VCaP (cell line): ENCODE measurements around the gene TAB2.

Experiments used
- H3K27ac ChIP-seq: fragments of 450-650 bp; 2 replicates; pipeline ENCODE4 v1.5.1; 2017
- TF ChIP-seq, protein P1 (sequence below): fragments of 450-650 bp; conservative IDR thresholded peaks from 2 replicates; pipeline ENCODE4 v1.5.1; 2017; ENCODE audit warnings: mild to moderate bottlenecking, moderate library complexity

Gene TAB2

DNA sequence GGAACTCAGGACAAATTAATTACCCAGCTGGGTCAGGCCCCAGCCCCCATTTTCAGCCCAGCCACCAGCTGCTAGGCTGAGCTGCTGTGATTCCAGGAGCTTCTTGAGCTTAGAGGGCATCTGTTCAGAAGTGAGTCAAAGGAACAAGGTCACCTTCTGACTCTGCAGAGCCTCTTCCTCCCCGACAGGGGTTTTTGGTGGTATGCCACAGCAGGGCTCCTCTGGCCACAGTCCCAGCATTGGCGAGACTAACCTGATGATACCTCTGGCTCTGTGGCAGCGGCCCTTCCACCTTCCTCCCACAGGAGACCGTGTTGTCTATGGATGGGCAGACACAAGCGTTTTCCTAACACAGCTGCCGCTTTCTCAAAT lies 127.6 kb downstream of the TAB2 start:
- peak overlapping the region; percentile 65 for H3K27ac ChIP-seq
- TF ChIP-seq, protein P1, sequence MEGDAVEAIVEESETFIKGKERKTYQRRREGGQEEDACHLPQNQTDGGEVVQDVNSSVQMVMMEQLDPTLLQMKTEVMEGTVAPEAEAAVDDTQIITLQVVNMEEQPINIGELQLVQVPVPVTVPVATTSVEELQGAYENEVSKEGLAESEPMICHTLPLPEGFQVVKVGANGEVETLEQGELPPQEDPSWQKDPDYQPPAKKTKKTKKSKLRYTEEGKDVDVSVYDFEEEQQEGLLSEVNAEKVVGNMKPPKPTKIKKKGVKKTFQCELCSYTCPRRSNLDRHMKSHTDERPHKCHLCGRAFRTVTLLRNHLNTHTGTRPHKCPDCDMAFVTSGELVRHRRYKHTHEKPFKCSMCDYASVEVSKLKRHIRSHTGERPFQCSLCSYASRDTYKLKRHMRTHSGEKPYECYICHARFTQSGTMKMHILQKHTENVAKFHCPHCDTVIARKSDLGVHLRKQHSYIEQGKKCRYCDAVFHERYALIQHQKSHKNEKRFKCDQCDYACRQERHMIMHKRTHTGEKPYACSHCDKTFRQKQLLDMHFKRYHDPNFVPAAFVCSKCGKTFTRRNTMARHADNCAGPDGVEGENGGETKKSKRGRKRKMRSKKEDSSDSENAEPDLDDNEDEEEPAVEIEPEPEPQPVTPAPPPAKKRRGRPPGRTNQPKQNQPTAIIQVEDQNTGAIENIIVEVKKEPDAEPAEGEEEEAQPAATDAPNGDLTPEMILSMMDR: no peak

DNA sequence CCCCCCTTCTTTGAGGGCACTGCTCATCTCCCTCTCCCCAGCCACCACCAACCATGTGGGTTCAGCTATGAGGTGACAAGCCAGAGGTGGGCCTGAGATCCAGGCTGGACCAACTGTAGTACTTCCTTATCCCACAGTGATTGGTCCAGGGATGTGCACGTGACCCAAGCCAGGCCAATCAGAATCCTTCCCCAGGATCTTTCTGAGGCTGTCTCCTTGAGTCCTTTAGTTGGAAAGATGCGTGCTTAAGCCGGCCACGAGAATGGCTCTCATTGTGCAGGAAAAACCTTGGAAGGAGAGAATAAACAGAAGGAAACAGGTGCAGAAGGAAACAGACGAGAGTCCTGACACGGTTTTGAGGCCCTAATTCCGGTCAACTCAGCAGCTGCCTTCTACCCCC lies 128.1 kb downstream of the TAB2 start:
- peak overlapping the region; percentile 65 for H3K27ac ChIP-seq
- TF ChIP-seq, protein P1: no peak

DNA sequence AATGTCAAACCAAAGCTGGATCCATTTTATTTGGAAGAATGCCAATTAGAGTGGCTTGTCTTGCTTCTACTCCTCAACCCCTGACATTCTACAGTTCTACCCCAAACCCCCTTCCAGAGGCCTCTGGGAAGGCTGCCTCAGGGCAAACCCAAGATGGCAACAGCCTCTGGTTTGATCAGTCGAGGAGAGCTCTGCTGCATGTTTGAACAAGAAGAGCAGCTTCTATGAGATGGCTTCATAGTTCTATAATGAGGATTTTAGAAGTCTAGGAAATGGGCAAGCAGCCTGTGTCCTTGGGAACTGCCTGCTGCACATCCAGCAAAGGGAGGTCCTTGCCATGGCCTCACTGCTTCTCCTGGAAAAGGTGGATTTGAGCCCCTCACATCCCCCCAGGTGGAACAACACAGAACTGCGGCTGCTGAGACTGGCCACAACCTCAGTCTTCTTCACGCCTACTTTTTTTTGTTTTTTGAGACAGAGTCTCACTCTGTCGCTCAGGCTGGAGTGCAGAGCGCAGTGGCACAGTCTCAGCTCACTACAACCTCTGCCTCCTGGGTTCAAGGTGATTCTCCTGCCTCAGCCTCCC lies 129.4 kb downstream of the TAB2 start:
- TF ChIP-seq, protein P1: no peak
- H3K27ac ChIP-seq: no peak overlapping the region

DNA sequence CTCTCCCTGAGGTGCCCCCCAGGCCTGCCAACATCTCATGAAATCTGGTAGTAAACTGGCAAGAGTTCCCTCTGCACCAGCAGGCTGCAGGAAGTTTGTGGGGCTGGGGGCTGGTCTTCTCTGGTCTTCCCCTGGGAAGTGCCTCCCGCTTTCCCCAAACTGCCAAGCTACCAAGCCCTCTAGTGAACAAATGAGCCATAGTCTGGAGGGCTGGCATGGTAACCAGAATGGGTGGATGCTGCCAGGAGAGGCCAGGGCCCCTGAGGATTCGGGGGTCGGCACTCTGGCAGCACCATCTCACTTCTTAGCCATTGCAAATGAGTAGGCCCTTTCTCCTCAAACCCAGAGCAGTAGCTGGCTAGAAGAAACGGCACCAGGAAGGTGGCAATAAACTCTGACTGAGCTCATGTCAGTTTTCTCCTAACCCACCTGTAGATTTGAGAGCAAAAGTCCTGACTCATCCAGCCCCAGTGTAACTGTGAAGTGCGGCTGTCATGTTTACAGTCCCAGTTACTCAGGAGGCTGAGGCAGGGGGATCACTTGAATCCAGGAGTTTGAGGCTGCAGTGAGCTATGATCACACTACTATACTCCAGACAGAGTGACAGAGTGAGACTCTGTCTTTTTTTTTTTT lies 131.4 kb downstream of the TAB2 start:
- TF ChIP-seq, protein P1: no peak
- no peak overlapping the region for H3K27ac ChIP-seq

DNA sequence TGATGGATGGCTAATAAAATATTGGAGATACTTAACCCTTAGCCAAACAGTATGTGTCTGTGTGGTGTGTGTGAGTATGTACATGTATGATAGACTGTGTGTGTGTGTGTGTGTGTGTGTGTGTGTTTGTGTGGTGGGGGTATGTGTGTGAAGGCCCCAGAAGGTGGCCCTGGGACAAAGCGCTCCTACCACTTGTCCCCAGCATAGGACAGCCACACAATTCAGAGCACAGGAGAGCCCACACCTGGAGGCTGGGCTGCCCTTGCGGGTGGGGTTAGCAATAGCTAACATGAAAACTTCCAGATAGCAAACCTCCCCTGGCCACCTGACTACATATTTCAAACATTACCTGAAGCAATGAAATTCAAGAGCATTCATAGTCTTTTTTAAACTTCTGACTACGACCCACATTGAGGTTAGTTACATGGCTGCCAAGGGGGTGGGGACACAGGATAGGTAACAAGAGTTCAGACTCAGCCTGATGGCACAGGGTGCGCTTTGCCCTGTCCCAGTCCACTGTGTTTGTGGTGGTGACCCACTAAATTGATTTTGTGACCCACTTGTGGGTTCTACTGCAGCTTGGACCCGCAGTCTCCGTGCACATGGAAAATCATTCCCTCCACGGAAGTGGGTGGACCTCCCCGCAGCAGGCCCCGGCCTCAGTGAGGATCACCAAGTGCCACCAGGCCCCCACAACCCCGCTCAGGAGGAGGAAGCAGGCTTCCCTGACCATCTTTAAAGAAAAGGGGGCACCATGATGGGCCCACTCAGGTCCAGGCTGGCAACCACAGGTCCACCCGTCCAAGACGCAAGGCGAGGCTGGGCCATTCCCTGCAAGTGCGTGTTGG lies 132.5 kb downstream of the TAB2 start:
- TF ChIP-seq, protein P1: no peak
- H3K27ac ChIP-seq: no peak overlapping the region

DNA sequence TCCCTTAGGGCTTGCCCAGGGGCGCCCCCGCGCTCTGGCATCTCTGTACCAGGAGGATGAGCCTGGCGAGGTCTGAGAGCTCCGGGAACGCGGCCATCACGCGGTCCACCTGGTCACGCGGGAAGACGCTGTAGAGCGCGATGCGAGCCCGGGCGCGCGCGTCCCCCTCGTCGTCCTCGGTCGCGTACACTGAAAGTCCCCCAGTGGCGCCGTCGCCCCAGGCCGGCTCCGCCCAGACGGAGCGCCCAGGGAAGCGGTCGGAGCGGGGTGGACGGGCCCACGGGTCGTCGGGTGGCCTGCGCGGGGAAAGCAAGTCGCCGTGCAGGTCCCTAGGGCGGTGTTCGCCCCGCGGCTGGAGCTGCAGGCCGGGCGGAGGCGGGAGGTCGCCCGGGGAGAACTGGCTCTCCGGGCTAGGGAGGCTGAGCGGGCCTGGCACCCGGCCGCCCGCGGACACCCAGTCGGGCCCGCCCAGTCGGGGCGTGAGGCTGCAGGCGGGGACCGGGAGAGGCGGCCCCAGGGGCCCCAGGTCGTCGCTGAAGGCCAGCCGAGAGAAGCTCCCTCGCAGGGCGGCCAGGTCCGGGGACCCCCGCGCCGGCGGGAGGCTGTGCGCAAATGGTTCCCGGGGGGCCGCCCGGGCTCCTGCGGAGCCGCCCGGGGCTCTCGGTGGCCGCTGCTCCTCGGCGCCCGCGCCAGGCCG lies 133.3 kb downstream of the TAB2 start:
- no peak overlapping the region for H3K27ac ChIP-seq

More for the DNA sequence above, 133.3 kb downstream of the TAB2 start:
- TF ChIP-seq, protein P1: no peak
